Measurements from ENCODE around the gene CHMP4B.

CHMP4B gene

GRCh38 chr20:33777816-33778215 is 33.3 kb upstream of the CHMP4B start:
- TF ChIP-seq FOXP2 (optimal IDR thresholded peaks at IDR 0.05; ENCODE audit: borderline replicate concordance, extremely low read depth, extremely low read length, insufficient read depth) (no peak), SIN3A (IDR thresholded peaks at IDR 0.05; ENCODE audit: borderline replicate concordance, insufficient read depth, low read length) (no peak), POLR2AphosphoS5 (IDR thresholded peaks at IDR 0.05; ENCODE audit: low read depth, low read length) (no peak), TAF1 (IDR thresholded peaks at IDR 0.05; ENCODE audit: borderline replicate concordance, insufficient read depth, low read length) (no peak)
- TF ChIP-seq, protein P1, sequence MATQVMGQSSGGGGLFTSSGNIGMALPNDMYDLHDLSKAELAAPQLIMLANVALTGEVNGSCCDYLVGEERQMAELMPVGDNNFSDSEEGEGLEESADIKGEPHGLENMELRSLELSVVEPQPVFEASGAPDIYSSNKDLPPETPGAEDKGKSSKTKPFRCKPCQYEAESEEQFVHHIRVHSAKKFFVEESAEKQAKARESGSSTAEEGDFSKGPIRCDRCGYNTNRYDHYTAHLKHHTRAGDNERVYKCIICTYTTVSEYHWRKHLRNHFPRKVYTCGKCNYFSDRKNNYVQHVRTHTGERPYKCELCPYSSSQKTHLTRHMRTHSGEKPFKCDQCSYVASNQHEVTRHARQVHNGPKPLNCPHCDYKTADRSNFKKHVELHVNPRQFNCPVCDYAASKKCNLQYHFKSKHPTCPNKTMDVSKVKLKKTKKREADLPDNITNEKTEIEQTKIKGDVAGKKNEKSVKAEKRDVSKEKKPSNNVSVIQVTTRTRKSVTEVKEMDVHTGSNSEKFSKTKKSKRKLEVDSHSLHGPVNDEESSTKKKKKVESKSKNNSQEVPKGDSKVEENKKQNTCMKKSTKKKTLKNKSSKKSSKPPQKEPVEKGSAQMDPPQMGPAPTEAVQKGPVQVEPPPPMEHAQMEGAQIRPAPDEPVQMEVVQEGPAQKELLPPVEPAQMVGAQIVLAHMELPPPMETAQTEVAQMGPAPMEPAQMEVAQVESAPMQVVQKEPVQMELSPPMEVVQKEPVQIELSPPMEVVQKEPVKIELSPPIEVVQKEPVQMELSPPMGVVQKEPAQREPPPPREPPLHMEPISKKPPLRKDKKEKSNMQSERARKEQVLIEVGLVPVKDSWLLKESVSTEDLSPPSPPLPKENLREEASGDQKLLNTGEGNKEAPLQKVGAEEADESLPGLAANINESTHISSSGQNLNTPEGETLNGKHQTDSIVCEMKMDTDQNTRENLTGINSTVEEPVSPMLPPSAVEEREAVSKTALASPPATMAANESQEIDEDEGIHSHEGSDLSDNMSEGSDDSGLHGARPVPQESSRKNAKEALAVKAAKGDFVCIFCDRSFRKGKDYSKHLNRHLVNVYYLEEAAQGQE (IDR thresholded peaks at IDR 0.05; ENCODE audit: insufficient read depth in 1 of 2, low read depth in 2 of 2, low read length in 2 of 2): no peak

DNA sequence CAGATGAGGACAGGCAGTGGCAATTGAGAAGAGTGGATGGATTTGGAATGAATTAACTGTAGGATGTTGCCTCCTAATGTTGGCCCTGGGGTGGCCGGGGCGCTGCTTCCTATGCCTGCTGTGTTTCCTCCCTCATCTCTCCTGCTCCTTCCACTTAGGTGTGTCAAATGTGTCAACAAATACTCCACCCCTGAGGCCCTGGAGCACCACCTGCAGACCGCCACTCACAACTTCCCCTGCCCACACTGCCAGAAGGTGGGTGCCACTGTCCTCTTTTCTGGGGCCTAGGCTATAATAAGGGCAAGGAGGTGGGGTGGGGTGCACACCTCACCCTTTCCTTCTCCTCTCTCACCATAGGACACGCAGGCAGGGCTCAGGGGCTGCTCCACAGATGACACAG is 30.0 kb upstream of the CHMP4B start:
- TF ChIP-seq SIN3A (IDR thresholded peaks at IDR 0.05; ENCODE audit: borderline replicate concordance, insufficient read depth, low read length) (no peak), TAF1 (IDR thresholded peaks at IDR 0.05; ENCODE audit: borderline replicate concordance, insufficient read depth, low read length) (no peak), POLR2AphosphoS5 (IDR thresholded peaks at IDR 0.05; ENCODE audit: low read depth, low read length) (no peak), FOXP2 (optimal IDR thresholded peaks at IDR 0.05; ENCODE audit: borderline replicate concordance, extremely low read depth, extremely low read length, insufficient read depth) (no peak)
- TF ChIP-seq, protein P1 (IDR thresholded peaks at IDR 0.05; ENCODE audit: insufficient read depth in 1 of 2, low read depth in 2 of 2, low read length in 2 of 2): no peak

DNA sequence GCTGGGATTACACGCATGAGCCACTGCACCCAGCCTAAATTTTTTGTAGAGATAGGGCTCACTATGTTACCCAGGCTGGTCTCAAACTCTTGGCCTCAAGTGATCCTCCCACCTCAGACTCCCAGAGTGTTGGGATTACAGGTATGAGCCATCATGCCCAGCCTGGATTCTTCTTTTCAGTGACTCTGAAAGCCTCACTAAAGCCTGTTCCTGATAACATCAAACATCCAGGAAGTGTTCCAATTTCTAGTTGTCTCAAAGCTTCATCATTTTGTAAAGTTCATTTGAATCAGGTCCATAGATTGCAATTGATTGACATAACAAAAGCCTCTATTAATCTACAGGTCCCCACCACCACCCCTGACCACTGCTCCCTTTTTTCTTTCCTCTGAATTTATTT is 29.2 kb upstream of the CHMP4B start:
- TF ChIP-seq, protein P1 (IDR thresholded peaks at IDR 0.05; ENCODE audit: insufficient read depth in 1 of 2, low read depth in 2 of 2, low read length in 2 of 2): no peak
- no peak for TF ChIP-seq POLR2AphosphoS5 (IDR thresholded peaks at IDR 0.05; ENCODE audit: low read depth, low read length)

- no peak for TF ChIP-seq FOXP2 (optimal IDR thresholded peaks at IDR 0.05; ENCODE audit: borderline replicate concordance, extremely low read depth, extremely low read length, insufficient read depth)
These were observed 27.9 kb upstream of the CHMP4B start for GRCh38 chr20:33783256-33783655.

GRCh38 chr20:33783818-33784217 is 27.3 kb upstream of the CHMP4B start:
- TF ChIP-seq FOXP2 (optimal IDR thresholded peaks at IDR 0.05; ENCODE audit: borderline replicate concordance, extremely low read depth, extremely low read length, insufficient read depth) (no peak), POLR2AphosphoS5 (IDR thresholded peaks at IDR 0.05; ENCODE audit: low read depth, low read length) (no peak), TAF1 (IDR thresholded peaks at IDR 0.05; ENCODE audit: borderline replicate concordance, insufficient read depth, low read length) (no peak), SIN3A (IDR thresholded peaks at IDR 0.05; ENCODE audit: borderline replicate concordance, insufficient read depth, low read length) (no peak)
- TF ChIP-seq, protein P1 (IDR thresholded peaks at IDR 0.05; ENCODE audit: insufficient read depth in 1 of 2, low read depth in 2 of 2, low read length in 2 of 2): no peak
